K562 (cell line): ENCODE results near the gene CTSF. TPM values are rescaled to one million over a fixed set of nuclear protein-coding genes. Genes with fewer than 3 reads are reported as not detected.

Experiments used
- ATAC-seq: fragments of 200-7000 bp; cut with Tn5 transposase; 3 replicates; pipeline ENCODE4 v1.9.1; 2020; ENCODE audit warnings: moderate library complexity
- BruUV-seq: library from RNA; stranded (reverse); fragments of 400-500 nt; replicated peaks from 2 replicates; lab custom pipeline; 2021; lab: Mats Ljungman, UMichigan
- CTCF ChIA-PET: fragments of 300-600 bp; formaldehyde crosslinking; extraction: SDS; loops from one replicate; lab custom pipeline; 2021; ENCODE audit warnings: low intra/inter-chr PET ratio; lab: Yijun Ruan, JAX
- POLR2A ChIA-PET: fragments of 300-600, 350-650 bp; sonication (Branson Sonifier 250); formaldehyde crosslinking; extraction: SDS; loops from one replicate; lab custom pipeline; 2021; ENCODE audit warnings: antibody characterized with exemption, inconsistent platforms; lab: Yijun Ruan, JAX
- DNase-seq, 4 experiments: peaks; one replicate each; pipeline versions ENCODE4 v3.0.0 to v3.0.0-alpha.2; 2011 to 2018; ENCODE audit warnings: low spot score in 3 of 4, mixed read lengths in 3 of 4; ENCODE audit errors: extremely low read depth in 1 of 4
- FAIRE-seq: peaks from 2 replicates; lab custom pipeline; 2011; peaks lifted over from hg19 to GRCh38; lab: Jason Lieb, UNC
- H2AFZ ChIP-seq: 2 replicates; pipeline ENCODE4 v1.6.0; 2011; ENCODE audit warnings: low read depth, low read length, control low read depth, inconsistent platforms
- H3K27ac ChIP-seq: fragments of 200-600 bp; 3 replicates; pipeline ENCODE4 v1.8.0; 2011; ENCODE audit warnings: low read depth, mild to moderate bottlenecking, control low read depth, inconsistent platforms, low read length, moderate library complexity, mixed read lengths; ENCODE audit errors: extremely low read depth
- H3K27me3 ChIP-seq, 2 experiments: fragments of 300-600 bp in 1 of 2; 2 replicates in 1 of 2; 3 replicates in 1 of 2; pipeline versions ENCODE4 v1.6.0 to v1.8.0; 2011; ENCODE audit warnings: inconsistent platforms in 2 of 2, low read length in 2 of 2, mild to moderate bottlenecking in 1 of 2, mixed read lengths in 1 of 2, moderate library complexity in 1 of 2; ENCODE audit not compliant: control insufficient read depth in 2 of 2, insufficient read depth in 2 of 2
- H3K36me3 ChIP-seq: fragments of 300-600 bp; 3 replicates; pipeline ENCODE4 v1.8.0; 2011; ENCODE audit warnings: mild to moderate bottlenecking, low read length, inconsistent platforms; ENCODE audit not compliant: control insufficient read depth, insufficient read depth
- H3K4me1 ChIP-seq, 2 experiments: fragments of 200-600 bp in 1 of 2; replicated peaks in 1 of 2; 2 replicates in 1 of 2; 3 replicates in 1 of 2; pipeline versions ENCODE4 v1.5.1 to v1.8.0; 2011; ENCODE audit warnings: inconsistent platforms in 2 of 2, low read length in 2 of 2, mild to moderate bottlenecking in 1 of 2, mixed read lengths in 1 of 2, moderate library complexity in 1 of 2; ENCODE audit not compliant: control insufficient read depth in 2 of 2, insufficient read depth in 2 of 2
- H3K4me2 ChIP-seq: 2 replicates; pipeline ENCODE4 v1.6.1; 2011; ENCODE audit warnings: low read length, control low read depth, inconsistent platforms, mixed read lengths; ENCODE audit not compliant: insufficient read depth
- H3K4me3 ChIP-seq: fragments of 200-600 bp; sonication (generic), shearing (Covaris generic); 2 replicates; pipeline ENCODE4 v1.5.1; 2016; ENCODE audit warnings: control low read depth, inconsistent platforms
- H3K79me2 ChIP-seq: fragments of 200-600 bp; 3 replicates; pipeline ENCODE4 v1.8.0; 2011; ENCODE audit warnings: low read length, inconsistent platforms; ENCODE audit not compliant: control insufficient read depth, insufficient read depth
- H3K9ac ChIP-seq, 2 experiments: 2 replicates each; pipeline versions ENCODE4 v1.6.0 to v1.6.1; 2011; ENCODE audit warnings: low read depth in 2 of 2, low read length in 2 of 2, control low read depth in 1 of 2, inconsistent platforms in 1 of 2, mild to moderate bottlenecking in 1 of 2, mixed read lengths in 1 of 2; ENCODE audit not compliant: insufficient read depth in 1 of 2
- H3K9me1 ChIP-seq: one replicate; pipeline ENCODE4 v1.6.0; 2011; ENCODE audit warnings: inconsistent platforms, mild to moderate bottlenecking, low read length, moderate library complexity; ENCODE audit not compliant: control insufficient read depth, insufficient read depth
- H3K9me3 ChIP-seq: replicated peaks from 2 replicates; pipeline ENCODE4 v1.5.1; 2011; ENCODE audit warnings: low read depth, low read length, inconsistent platforms; ENCODE audit not compliant: control insufficient read depth, insufficient read depth
- H4K20me1 ChIP-seq: replicated peaks from 2 replicates; pipeline ENCODE4 v1.6.1; 2011; ENCODE audit warnings: low read length, inconsistent platforms, mixed read lengths; ENCODE audit not compliant: control insufficient read depth, insufficient read depth
- BCOR ChIP-seq: fragments of 450-650 bp; IDR thresholded peaks from 2 replicates; pipeline ENCODE4 v1.6.1; 2016
- KDM1A ChIP-seq, 2 experiments: fragments of 450-650 bp; IDR thresholded peaks; 2 replicates each; pipeline ENCODE4 v1.6.1; 2016; ENCODE audit warnings: mild to moderate bottlenecking in 2 of 2
- RBM25 ChIP-seq: fragments of 200-400 bp; formaldehyde crosslinking; IDR thresholded peaks from 2 replicates; pipeline ENCODE4 v1.6.1; 2018; ENCODE audit warnings: low read length, low read depth, moderate library complexity; ENCODE audit not compliant: severe bottlenecking
- ZNF184 ChIP-seq: sonication (generic); formaldehyde crosslinking; IDR thresholded peaks from 2 replicates; pipeline ENCODE4 v1.5.0; 2020; ENCODE audit warnings: missing genetic modification reagents
- WGBS: fragments of 100-300 bp; shearing (Covaris generic); methylation state at CpG from one replicate; pipeline ENCODE4 v1.1.6; 2016; ENCODE audit warnings: low coverage, mixed read lengths; ENCODE audit not compliant: insufficient coverage; ENCODE audit errors: missing lambda C conversion rate; 5-methylcytosine and 5-hydroxymethylcytosine counted together
- in situ Hi-C: fragments of 300-500 bp; cut with MboI; formaldehyde crosslinking; loops from 4 replicates; pipeline ENCODE4 v1.15.0; 2018; ENCODE audit warnings: inconsistent platforms, mixed read lengths
- intact Hi-C: fragments of 100-400 bp; cut with micrococcal nuclease; formaldehyde crosslinking; loops from 2 replicates; pipeline ENCODE4 v1.14.2; 2022
- polyA plus RNA-seq, 8 experiments: library from polyadenylated mRNA; depleted of rRNA in 4 of 8; stranded (reverse) in 5 of 8; unstranded in 3 of 8; fragments of >200 nt; fragmentation: Nextera tagmentation in 2 of 8; fragmentation: Illumina TruSeq in 1 of 8; extraction: Ambion mirVana in 2 of 8; extraction: Trizol in 1 of 8; gene quantifications; 2 replicates each; pipeline versions ENCODE4 v1.2.1 to v1.2.3, GENCODE V29; 2011 to 2014; ENCODE audit warnings: inconsistent platforms in 1 of 8, missing spikeins in 1 of 8
- total RNA-seq, 7 experiments: library from RNA; depleted of rRNA in 6 of 7; stranded (reverse); fragments of >200 nt in 6 of 7; fragmentation: Illumina TruSeq in 2 of 7; extraction: Trizol in 2 of 7; gene quantifications; 2 replicates each; pipeline versions ENCODE4 v1.2.1 to v1.2.3, GENCODE V29; 2011 to 2021; ENCODE audit warnings: low replicate concordance in 1 of 7

Gene CTSF
- total and polyA plus RNA-seq, 9 of the 15 experiments (the other 6 are each of a cell fraction or from before 2014, with no cell fraction given), result 0.41 to 10.5 (median 3.8) TPM

GRCh38 chr11:66549696-66550095 lies 18.7 kb downstream of the CTSF start:
- no peak overlapping the region for H2AFZ ChIP-seq
- intact Hi-C loops, result no loop called here
- ATAC-seq (no peak), DNase-seq (no peak), FAIRE-seq (no peak)
- WGBS, result 20% methylated on average over 3 of the region's 3 CpGs
- peaks cover 0 to 32% of the 10 kb centered on the region in 2 experiments; a peak in 4 of 5 replicates for H3K4me1 ChIP-seq
- no peak overlapping the region for H3K9ac ChIP-seq
- TF ChIP-seq RBM25 (peak; percentile 71), KDM1A (IDR thresholded peaks at IDR 0.05) (peak; percentile 35 to 58; a peak in 2 of 4 replicates), ZNF184 (CRISPR knock-in tag) (no peak), BCOR (peak; percentile 85)
- H3K4me2 ChIP-seq, result no peak overlapping the region
- no TSS peak for BruUV-seq
- H3K79me2 ChIP-seq, result peaks cover 6% of the 10 kb centered on the region; the same call in 1 of the 3 replicates
- H3K36me3 ChIP-seq, result no peaks in the 10 kb centered on the region
- peaks cover 0 to 4% of the 10 kb centered on the region in 2 experiments; a peak in 1 of 5 replicates for H3K27me3 ChIP-seq
- no peaks in the 10 kb centered on the region for H3K9me3 ChIP-seq
- POLR2A ChIA-PET, result interaction anchor here (0.5 to 1.8 kb wide), 3 partner anchors 10 to 268 kb away, joined by 3 to 7 read pairs (median 4); no protein-coding TSS in a partner anchor
- H4K20me1 ChIP-seq, result no peaks in the 10 kb centered on the region
- no peak overlapping the region for H3K4me3 ChIP-seq
- no peak overlapping the region for H3K27ac ChIP-seq
- CTCF ChIA-PET, result no interaction called here
- in situ Hi-C loops, result loop anchor here (10.0 kb wide), 1 partner anchor 265 kb away; no protein-coding TSS in a partner anchor
- H3K9me1 ChIP-seq, result no peaks in the 10 kb centered on the region
